ENCODE data around the gene SMCO2. TPM values are rescaled to one million over a fixed set of nuclear protein-coding genes. Genes with fewer than 3 reads are reported as not detected.

Gene SMCO2
- total and polyA plus RNA-seq, 2 of the 4 experiments (the other 2 are of a cell fraction): 0.19 TPM; not detected in 1

DNA sequence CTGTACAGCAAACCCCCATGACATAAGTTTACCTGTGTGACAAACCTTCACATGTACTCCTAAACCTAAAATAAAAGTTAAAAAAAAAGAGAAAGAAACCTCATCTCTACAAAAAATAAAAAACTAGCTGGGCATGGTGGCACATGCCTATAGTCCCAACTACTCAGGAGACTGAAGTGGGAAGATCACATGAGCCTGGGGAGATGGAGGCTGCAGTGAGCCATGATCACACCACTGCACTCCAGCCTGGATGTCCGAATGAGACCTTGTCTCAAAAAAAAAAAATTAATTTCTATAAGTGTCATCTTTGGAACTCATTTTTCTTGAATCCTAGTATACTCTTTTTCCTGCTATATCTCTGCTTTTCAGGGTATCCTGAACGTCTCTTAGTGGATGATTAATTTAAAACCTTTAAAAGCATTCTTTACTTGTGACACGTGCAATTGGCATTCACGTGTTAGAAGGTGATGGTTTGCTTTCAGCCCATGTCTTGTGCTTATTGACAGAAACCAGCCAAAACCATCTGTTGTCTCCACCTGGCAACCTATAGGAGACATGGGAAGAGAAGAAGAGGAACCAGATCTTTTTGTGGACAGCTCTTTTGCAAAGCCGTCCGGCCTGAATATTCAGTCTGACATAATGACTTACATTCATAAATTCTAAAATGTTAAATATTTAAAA is 46.9 kb downstream of the SMCO2 start:
- ATAC-seq (ENCODE audit: low read depth): no peak
- no CpG with 5 or more reads among the region's 6 CpGs for WGBS, 2 experiments (ENCODE audit: extremely low coverage in 2 of 2, insufficient read length in 1 of 2)
- Histone ChIP-seq H2BK5ac (ENCODE audit: low read depth, low read length, poor library complexity, severe bottlenecking) (no peak overlapping the region), H3K4me3 (ENCODE audit: insufficient read depth, low read depth, low read length) (no peak overlapping the region), H3K14ac (replicated peaks; ENCODE audit: low read depth, low read length) (no peak overlapping the region), H3K56ac (ENCODE audit: extremely low read depth, insufficient read depth, low read length) (no peak overlapping the region), H3K9ac (ENCODE audit: low read depth, low read length) (no peak overlapping the region), H2AK5ac (ENCODE audit: low read depth, low read length) (no peak overlapping the region), H2BK15ac (ENCODE audit: low read depth, low read length) (no peak overlapping the region), H4K91ac (ENCODE audit: insufficient read depth, low read depth, low read length) (no peak overlapping the region), H3K27me3 (ENCODE audit: control insufficient read depth, insufficient read depth, low read length) (no peaks in the 10 kb centered on the region), H3K4me1 (ENCODE audit: control insufficient read depth, insufficient read depth, low read length) (no peaks in the 10 kb centered on the region), H3K18ac (ENCODE audit: low read depth, low read length) (no peak overlapping the region), H3K27ac (ENCODE audit: insufficient read depth, low read length) (no peak overlapping the region), H3K36me3 (ENCODE audit: control insufficient read depth, insufficient read depth, low read length) (no peaks in the 10 kb centered on the region), H2AK9ac (replicated peaks; ENCODE audit: low read depth, low read length, poor library complexity) (no peak overlapping the region), H2AFZ (replicated peaks; ENCODE audit: low read length, poor library complexity) (no peak overlapping the region), H2BK120ac (ENCODE audit: low read depth, low read length) (no peak overlapping the region), H3K23ac (ENCODE audit: low read depth, low read length) (no peak overlapping the region), H4K8ac (ENCODE audit: low read depth in 2 of 2, low read length in 2 of 2) (no peak overlapping the region), H3K79me1 (ENCODE audit: low read depth in 1 of 2, low read length in 2 of 2) (no peaks in the 10 kb centered on the region), H3K4ac (ENCODE audit: low read depth, low read length) (no peak overlapping the region), H3K9me3 (ENCODE audit: control insufficient read depth, insufficient read depth, low read length) (no peaks in the 10 kb centered on the region), H4K20me1 (ENCODE audit: insufficient read depth, low read length) (no peaks in the 10 kb centered on the region), H4K5ac (ENCODE audit: low read depth, low read length) (no peak overlapping the region), H3K4me2 (ENCODE audit: low read depth, low read length) (no peak overlapping the region), H3K9me1 (ENCODE audit: insufficient read depth, low read length) (no peaks in the 10 kb centered on the region), H2BK20ac (ENCODE audit: low read depth, low read length) (no peak overlapping the region)
- POLR2A ChIA-PET (ENCODE audit: unreplicated experiment): no interaction called here
- no peak for TF ChIP-seq FOS (IDR thresholded peaks at IDR 0.05; ENCODE audit: low read depth, low read length)
- TF ChIP-seq MXI1 (IDR thresholded peaks at IDR 0.05; ENCODE audit: borderline replicate concordance, low read depth, low read length): no peak
- TF ChIP-seq, protein P1, sequence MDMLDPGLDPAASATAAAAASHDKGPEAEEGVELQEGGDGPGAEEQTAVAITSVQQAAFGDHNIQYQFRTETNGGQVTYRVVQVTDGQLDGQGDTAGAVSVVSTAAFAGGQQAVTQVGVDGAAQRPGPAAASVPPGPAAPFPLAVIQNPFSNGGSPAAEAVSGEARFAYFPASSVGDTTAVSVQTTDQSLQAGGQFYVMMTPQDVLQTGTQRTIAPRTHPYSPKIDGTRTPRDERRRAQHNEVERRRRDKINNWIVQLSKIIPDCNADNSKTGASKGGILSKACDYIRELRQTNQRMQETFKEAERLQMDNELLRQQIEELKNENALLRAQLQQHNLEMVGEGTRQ (IDR thresholded peaks at IDR 0.05; ENCODE audit: low read depth, low read length): no peak
- no peak for TF ChIP-seq NFE2L2 (IDR thresholded peaks at IDR 0.05; ENCODE audit: low read depth, low read length)
- no peak for TF ChIP-seq MAZ (IDR thresholded peaks at IDR 0.05; ENCODE audit: borderline replicate concordance, low read depth, low read length)
- TF ChIP-seq CHD1 (IDR thresholded peaks at IDR 0.05; ENCODE audit: low read depth, low read length): no peak
- TF ChIP-seq BHLHE40 (IDR thresholded peaks at IDR 0.05; ENCODE audit: low read depth, low read length): no peak
- TF ChIP-seq RAD21 (IDR thresholded peaks at IDR 0.05; ENCODE audit: low read length): no peak
- in situ Hi-C loops (cut with MboI; ENCODE audit: low sequenced_read_pairs) (no loop called here), dilution Hi-C loops (cut with HindIII; ENCODE audit: low sequenced_read_pairs, unreplicated experiment) (no loop called here), intact Hi-C loops (cut with micrococcal nuclease) (no loop called here)
- CTCF ChIA-PET: no interaction called here
- no TSS peak for BruUV-seq (replicated peaks)
- peak; percentile 2 for DNase-seq
